H1 (cell line): Measurements from ENCODE around the gene EPB41L2.

Experiments
- CTCF ChIP-seq, 3 experiments: IDR thresholded peaks; 1 replicate in 2 of 3; 2 replicates in 1 of 3; pipeline versions ENCODE4 v1.5.1 to v1.6.1; 2011; ENCODE audit warnings: low read length in 3 of 3, mild to moderate bottlenecking in 3 of 3, inconsistent platforms in 2 of 3, low read depth in 1 of 3, moderate library complexity in 1 of 3; ENCODE audit not compliant: insufficient read depth in 1 of 3; ENCODE audit errors: control extremely low read depth in 1 of 3
- EP300 ChIP-seq, 2 experiments: IDR thresholded peaks; 1 replicate in 1 of 2; 2 replicates in 1 of 2; pipeline ENCODE4 v1.6.1; 2011 to 2012; ENCODE audit warnings: low read depth in 2 of 2, low read length in 2 of 2, mild to moderate bottlenecking in 2 of 2, borderline replicate concordance in 1 of 2, inconsistent platforms in 1 of 2, moderate library complexity in 1 of 2
- EZH2 ChIP-seq: fragments of 200-600 bp; sonication (generic); IDR thresholded peaks from 2 replicates; pipeline ENCODE4 v1.7.1; 2012; ENCODE audit warnings: low read depth, mild to moderate bottlenecking, moderate library complexity, low read length, inconsistent platforms; ENCODE audit not compliant: severe bottlenecking
- JUN ChIP-seq: IDR thresholded peaks from 2 replicates; pipeline ENCODE4 v1.6.1; 2011; ENCODE audit warnings: low read depth, mild to moderate bottlenecking, improper control_type of control experiment, low read length
- JUND ChIP-seq: IDR thresholded peaks from 2 replicates; pipeline ENCODE4 v1.6.1; 2011; ENCODE audit warnings: mild to moderate bottlenecking, improper control_type of control experiment, low read length
- NRF1 ChIP-seq: IDR thresholded peaks from 2 replicates; pipeline ENCODE4 v1.6.1; 2011; ENCODE audit warnings: mild to moderate bottlenecking, low read depth, low read length, improper control_type of control experiment
- POLR2A ChIP-seq, 2 experiments: IDR thresholded peaks; 1 replicate in 1 of 2; 2 replicates in 1 of 2; pipeline ENCODE4 v1.6.1; 2011; ENCODE audit warnings: low read depth in 2 of 2, low read length in 2 of 2, mild to moderate bottlenecking in 2 of 2; ENCODE audit errors: control extremely low read depth in 1 of 2
- POLR2AphosphoS5 ChIP-seq: IDR thresholded peaks from 2 replicates; pipeline ENCODE4 v1.6.1; 2011; ENCODE audit warnings: low read depth, low read length
- RAD21 ChIP-seq, 2 experiments: IDR thresholded peaks in 1 of 2; conservative IDR thresholded peaks in 1 of 2; 2 replicates each; pipeline ENCODE4 v1.6.1; 2011; ENCODE audit warnings: low read depth in 2 of 2, low read length in 2 of 2, improper control_type of control experiment in 1 of 2, inconsistent platforms in 1 of 2, mild to moderate bottlenecking in 1 of 2, moderate library complexity in 1 of 2
- SP1 ChIP-seq: IDR thresholded peaks from 2 replicates; pipeline ENCODE4 v1.6.1; 2011; ENCODE audit warnings: low read depth, low read length
- USF2 ChIP-seq: IDR thresholded peaks from 2 replicates; pipeline ENCODE4 v1.6.1; 2011; ENCODE audit warnings: low read length, improper control_type of control experiment
- YY1 ChIP-seq: IDR thresholded peaks from 2 replicates; pipeline ENCODE4 v1.6.1; 2011; ENCODE audit warnings: low read depth, mild to moderate bottlenecking, low read length
- ZNF274 ChIP-seq: IDR thresholded peaks from 2 replicates; pipeline ENCODE4 v1.7.0; 2012; ENCODE audit warnings: low read length, borderline replicate concordance; ENCODE audit errors: extremely low read depth

GRCh38 chr6:131048459-131048858, 14.6 kb downstream of the EPB41L2 start:
- TF ChIP-seq POLR2A (IDR thresholded peaks at IDR 0.05; ENCODE audit: control extremely low read depth in 1 of 2, low read depth in 2 of 2, low read length in 2 of 2): no peak
- TF ChIP-seq CTCF (IDR thresholded peaks at IDR 0.05; ENCODE audit: control extremely low read depth in 1 of 3, insufficient read depth in 1 of 3, low read depth in 1 of 3, low read length in 3 of 3): no peak
- TF ChIP-seq YY1: no peak
- TF ChIP-seq SP1: no peak
- no peak for TF ChIP-seq USF2
- no peak for TF ChIP-seq JUN
- TF ChIP-seq JUND: no peak
- TF ChIP-seq NRF1: no peak
- TF ChIP-seq EZH2: no peak
- no peak for TF ChIP-seq RAD21 (IDR thresholded peaks at IDR 0.05 in 1 of 2, conservative IDR thresholded peaks at IDR 0.05 in 1 of 2; ENCODE audit: low read depth in 2 of 2, low read length in 2 of 2)
- TF ChIP-seq POLR2AphosphoS5: no peak
- TF ChIP-seq EP300 (IDR thresholded peaks at IDR 0.05; ENCODE audit: borderline replicate concordance in 1 of 2, low read depth in 2 of 2, low read length in 2 of 2): no peak
- TF ChIP-seq ZNF274: no peak
